ENCODE data around the gene FKBP2. TPM values are rescaled to one million over a fixed set of nuclear protein-coding genes. Genes with fewer than 3 reads are reported as not detected.

FKBP2 gene
- total RNA-seq, 1 donor from 2014 or later: 5.3 TPM

- Histone ChIP-seq H3K9ac (no peak overlapping the region), H3K36me3 (no peaks in the 10 kb centered on the region), H3K4me1 (peaks cover 12% of the 10 kb centered on the region), H3K9me3 (ENCODE audit: low read depth) (no peaks in the 10 kb centered on the region), H3K27ac (no peak overlapping the region), H3K4me3 (no peak overlapping the region), H3K79me2 (ENCODE audit: low read depth) (no peaks in the 10 kb centered on the region), H3F3A (ENCODE audit: low read depth) (peaks cover 30% of the 10 kb centered on the region), H3K4me2 (no peak overlapping the region), H3K27me3 (no peaks in the 10 kb centered on the region), H2AFZ (replicated peaks) (no peak overlapping the region), H4K20me1 (ENCODE audit: low read depth) (peaks cover 4% of the 10 kb centered on the region)
- H3K9me3 Mint-ChIP-seq: no peaks in the 10 kb centered on the region
- no peak for DNase-seq (ENCODE audit: low spot score)
- H3K4me1 Mint-ChIP-seq: peaks cover 28% of the 10 kb centered on the region
- TF ChIP-seq EZH2 (IDR thresholded peaks at IDR 0.05): no peak
- TF ChIP-seq EZH2phosphoT487 (IDR thresholded peaks at IDR 0.05): no peak
- TF ChIP-seq CTCF (IDR thresholded peaks at IDR 0.05): no peak
- H3K4me3 Mint-ChIP-seq: peak overlapping the region; percentile 95
- H3K36me3 Mint-ChIP-seq: peaks cover 4% of the 10 kb centered on the region
- H3K27me3 Mint-ChIP-seq (ENCODE audit: insufficient read depth, low read depth): peaks cover 16% of the 10 kb centered on the region
- no peak overlapping the region for H3K27ac Mint-ChIP-seq
Measured at GRCh38 chr11:64267207-64267945, 26.5 kb downstream of the FKBP2 start.

GRCh38 chr11:64268025-64268892, 27.4 kb downstream of the FKBP2 start:
- Mint-ChIP-seq H3K36me3 (peaks cover 2% of the 10 kb centered on the region), H3K4me3 (peak overlapping the region; percentile 95), H3K27me3 (ENCODE audit: insufficient read depth, low read depth) (peaks cover 16% of the 10 kb centered on the region), H3K9me3 (no peaks in the 10 kb centered on the region), H3K27ac (peak overlapping the region; percentile 86), H3K4me1 (peaks cover 27% of the 10 kb centered on the region)
- no peak for TF ChIP-seq CTCF (IDR thresholded peaks at IDR 0.05)
- no peak for TF ChIP-seq EZH2 (IDR thresholded peaks at IDR 0.05)
- TF ChIP-seq EZH2phosphoT487 (IDR thresholded peaks at IDR 0.05): no peak
- no peak for DNase-seq (ENCODE audit: low spot score)
- Histone ChIP-seq H3K9ac (no peak overlapping the region), H3K27ac (peak overlapping the region; percentile 83), H3K4me1 (peaks cover 12% of the 10 kb centered on the region), H3K4me3 (peak overlapping the region; percentile 68), H3K27me3 (no peaks in the 10 kb centered on the region), H3K4me2 (peak overlapping the region; percentile 91), H2AFZ (replicated peaks) (no peak overlapping the region), H3F3A (ENCODE audit: low read depth) (peaks cover 35% of the 10 kb centered on the region), H3K9me3 (ENCODE audit: low read depth) (no peaks in the 10 kb centered on the region), H3K79me2 (ENCODE audit: low read depth) (no peaks in the 10 kb centered on the region), H4K20me1 (ENCODE audit: low read depth) (peaks cover 4% of the 10 kb centered on the region), H3K36me3 (no peaks in the 10 kb centered on the region)

GRCh38 chr11:64268893-64269539, 28.1 kb downstream of the FKBP2 start:
- peak; percentile 43 for DNase-seq (ENCODE audit: low spot score)
- H3K4me1 Mint-ChIP-seq: peaks cover 30% of the 10 kb centered on the region
- Histone ChIP-seq H4K20me1 (ENCODE audit: low read depth) (peaks cover 4% of the 10 kb centered on the region), H3K4me1 (peaks cover 12% of the 10 kb centered on the region), H2AFZ (replicated peaks) (no peak overlapping the region), H3K79me2 (ENCODE audit: low read depth) (no peaks in the 10 kb centered on the region), H3K27me3 (no peaks in the 10 kb centered on the region), H3K9me3 (ENCODE audit: low read depth) (no peaks in the 10 kb centered on the region), H3K4me2 (peak overlapping the region; percentile 91), H3K4me3 (peak overlapping the region; percentile 68), H3K27ac (peak overlapping the region; percentile 83), H3K9ac (peak overlapping the region; percentile 57), H3F3A (ENCODE audit: low read depth) (peaks cover 35% of the 10 kb centered on the region), H3K36me3 (no peaks in the 10 kb centered on the region)
- no peak for TF ChIP-seq CTCF (IDR thresholded peaks at IDR 0.05)
- no peak for TF ChIP-seq EZH2phosphoT487 (IDR thresholded peaks at IDR 0.05)
- no peak for TF ChIP-seq EZH2 (IDR thresholded peaks at IDR 0.05)
- H3K9me3 Mint-ChIP-seq: no peaks in the 10 kb centered on the region
- peak overlapping the region; percentile 86 for H3K27ac Mint-ChIP-seq
- H3K36me3 Mint-ChIP-seq: peaks cover 2% of the 10 kb centered on the region
- H3K4me3 Mint-ChIP-seq: peak overlapping the region; percentile 95
- H3K27me3 Mint-ChIP-seq (ENCODE audit: insufficient read depth, low read depth): peaks cover 16% of the 10 kb centered on the region
